Lower leg skin (tissue), 4 donors: ENCODE data around the gene KCNJ9. TPM values are rescaled to one million over a fixed set of nuclear protein-coding genes. Genes with fewer than 3 reads are reported as not detected.
A peak's percentile ranks its signal among the peaks of the same experiment; 100 is the strongest.

Experiments
- DNase-seq, 2 donors: peaks; one replicate each; pipeline ENCODE4 v3.0.0-alpha.2; 2019; ENCODE audit warnings: low spot score in 2 of 2
- H3K4me3 ChIP-seq: fragments of 200-600 bp; sonication (generic); 2 replicates; pipeline ENCODE4 v1.5.1; 2017; ENCODE audit warnings: mild to moderate bottlenecking, low read depth; ENCODE audit not compliant: poor library complexity, severe bottlenecking
- POLR2A ChIP-seq, 2 donors: fragments of 450-650 bp; IDR thresholded peaks; one replicate each; pipeline ENCODE4 v1.6.1; 2016 to 2017; ENCODE audit warnings: antibody characterized with exemption in 2 of 2, mild to moderate bottlenecking in 1 of 2, moderate library complexity in 1 of 2
- WGBS, 2 donors: methylation state at CpG; one replicate each; pipeline ENCODE4 v1.1.5; 2018; 5-methylcytosine and 5-hydroxymethylcytosine counted together
- intact Hi-C: fragments of 100-400 bp; cut with DNase I; formaldehyde crosslinking; loops from one replicate; pipeline ENCODE4 v1.15.0; 2023; ENCODE audit warnings: low total_unique reads
- total RNA-seq, 4 donors: library from RNA; depleted of rRNA; stranded (reverse); fragments of >200 nt; gene quantifications; one replicate each; pipeline ENCODE4 v1.1.0, GENCODE V29; 2016
- TF ChIP-seq, protein P1 (sequence below), 3 donors: fragments of 450-650 bp; IDR thresholded peaks; one replicate each; pipeline ENCODE4 v1.5.1; 2016; ENCODE audit warnings: antibody characterized with exemption in 3 of 3, mild to moderate bottlenecking in 3 of 3, moderate library complexity in 2 of 3

KCNJ9 gene
- total RNA-seq, 4 donors from 2014 or later, result 0.12 TPM; not detected in 3

- no peak overlapping the region for H3K4me3 ChIP-seq
- intact Hi-C loops, result no loop called here
- DNase-seq, result no peak
- WGBS, 2 donors, result 49 to 66% methylated on average over 2 of the region's 2 CpGs
- TF ChIP-seq POLR2A (IDR thresholded peaks at IDR 0.05), result no peak
- TF ChIP-seq, protein P1, sequence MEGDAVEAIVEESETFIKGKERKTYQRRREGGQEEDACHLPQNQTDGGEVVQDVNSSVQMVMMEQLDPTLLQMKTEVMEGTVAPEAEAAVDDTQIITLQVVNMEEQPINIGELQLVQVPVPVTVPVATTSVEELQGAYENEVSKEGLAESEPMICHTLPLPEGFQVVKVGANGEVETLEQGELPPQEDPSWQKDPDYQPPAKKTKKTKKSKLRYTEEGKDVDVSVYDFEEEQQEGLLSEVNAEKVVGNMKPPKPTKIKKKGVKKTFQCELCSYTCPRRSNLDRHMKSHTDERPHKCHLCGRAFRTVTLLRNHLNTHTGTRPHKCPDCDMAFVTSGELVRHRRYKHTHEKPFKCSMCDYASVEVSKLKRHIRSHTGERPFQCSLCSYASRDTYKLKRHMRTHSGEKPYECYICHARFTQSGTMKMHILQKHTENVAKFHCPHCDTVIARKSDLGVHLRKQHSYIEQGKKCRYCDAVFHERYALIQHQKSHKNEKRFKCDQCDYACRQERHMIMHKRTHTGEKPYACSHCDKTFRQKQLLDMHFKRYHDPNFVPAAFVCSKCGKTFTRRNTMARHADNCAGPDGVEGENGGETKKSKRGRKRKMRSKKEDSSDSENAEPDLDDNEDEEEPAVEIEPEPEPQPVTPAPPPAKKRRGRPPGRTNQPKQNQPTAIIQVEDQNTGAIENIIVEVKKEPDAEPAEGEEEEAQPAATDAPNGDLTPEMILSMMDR (IDR thresholded peaks at IDR 0.05), result no peak
Measured at GRCh38 chr1:160082487-160082886, 1.1 kb downstream of the KCNJ9 start.

DNA sequence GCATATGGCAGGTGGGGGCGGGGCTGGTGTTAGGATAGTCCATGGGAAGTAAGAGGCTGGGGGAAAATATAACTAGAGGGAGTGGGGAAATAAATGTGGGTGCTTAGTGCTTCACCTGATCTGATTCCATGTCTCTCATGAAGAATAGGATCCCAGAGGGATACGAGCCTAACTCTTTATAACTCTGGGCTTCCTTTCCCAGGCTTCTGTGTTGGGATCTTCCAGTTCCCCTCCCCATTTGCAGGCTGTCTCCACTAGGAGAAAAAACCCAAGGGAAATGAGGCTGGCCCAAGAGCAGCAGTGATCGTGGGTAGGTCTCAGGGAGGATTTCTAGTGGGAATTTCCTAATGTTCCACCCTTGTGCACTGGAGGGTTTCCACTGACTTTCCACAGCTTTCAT, 1.6 kb downstream of the KCNJ9 start:
- TF ChIP-seq, protein P1 (IDR thresholded peaks at IDR 0.05), result no peak
- TF ChIP-seq POLR2A (IDR thresholded peaks at IDR 0.05), result no peak
- intact Hi-C loops, result no loop called here
- no peak overlapping the region for H3K4me3 ChIP-seq
- no peak for DNase-seq
- WGBS, 2 donors, result 67 to 68% methylated on average over 3 of the region's 3 CpGs

- no peak for TF ChIP-seq POLR2A (IDR thresholded peaks at IDR 0.05)
- TF ChIP-seq, protein P1 (IDR thresholded peaks at IDR 0.05), result no peak
- no peak overlapping the region for H3K4me3 ChIP-seq
- 47 to 54% methylated on average over 49 to 70 of the region's 96 CpGs for WGBS, 2 donors
- intact Hi-C loops, result no loop called here
- no peak for DNase-seq
Measured at GRCh38 chr1:160083968-160084770, 2.8 kb downstream of the KCNJ9 start.

DNA sequence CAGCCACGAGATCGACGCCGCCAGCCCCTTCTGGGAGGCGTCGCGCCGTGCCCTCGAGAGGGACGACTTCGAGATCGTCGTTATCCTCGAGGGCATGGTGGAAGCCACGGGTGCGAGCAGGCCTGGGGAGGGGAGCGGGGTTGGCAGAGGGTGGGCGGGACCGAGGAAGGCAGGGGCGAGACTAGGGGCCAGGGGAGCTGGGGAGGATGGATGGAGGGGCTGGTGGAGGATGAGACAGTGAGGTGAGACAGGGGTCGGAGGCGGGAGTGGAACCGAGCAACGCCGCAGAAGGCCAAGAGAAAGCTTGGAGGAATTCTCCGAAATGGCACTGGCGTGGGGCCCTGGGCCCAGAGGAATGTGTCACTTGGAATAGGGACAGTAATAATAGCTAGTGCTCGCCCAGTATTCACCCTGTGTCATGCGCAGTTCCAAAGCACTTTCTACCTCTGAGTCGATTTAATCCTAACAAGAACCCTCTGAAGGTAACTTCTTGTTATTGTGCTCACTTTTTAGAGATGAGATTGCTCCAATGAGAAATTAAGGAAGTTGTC, 3.5 kb downstream of the KCNJ9 start:
- WGBS, 2 donors, result 88% methylated on average over 30 of the region's 30 CpGs
- intact Hi-C loops, result no loop called here

DNA sequence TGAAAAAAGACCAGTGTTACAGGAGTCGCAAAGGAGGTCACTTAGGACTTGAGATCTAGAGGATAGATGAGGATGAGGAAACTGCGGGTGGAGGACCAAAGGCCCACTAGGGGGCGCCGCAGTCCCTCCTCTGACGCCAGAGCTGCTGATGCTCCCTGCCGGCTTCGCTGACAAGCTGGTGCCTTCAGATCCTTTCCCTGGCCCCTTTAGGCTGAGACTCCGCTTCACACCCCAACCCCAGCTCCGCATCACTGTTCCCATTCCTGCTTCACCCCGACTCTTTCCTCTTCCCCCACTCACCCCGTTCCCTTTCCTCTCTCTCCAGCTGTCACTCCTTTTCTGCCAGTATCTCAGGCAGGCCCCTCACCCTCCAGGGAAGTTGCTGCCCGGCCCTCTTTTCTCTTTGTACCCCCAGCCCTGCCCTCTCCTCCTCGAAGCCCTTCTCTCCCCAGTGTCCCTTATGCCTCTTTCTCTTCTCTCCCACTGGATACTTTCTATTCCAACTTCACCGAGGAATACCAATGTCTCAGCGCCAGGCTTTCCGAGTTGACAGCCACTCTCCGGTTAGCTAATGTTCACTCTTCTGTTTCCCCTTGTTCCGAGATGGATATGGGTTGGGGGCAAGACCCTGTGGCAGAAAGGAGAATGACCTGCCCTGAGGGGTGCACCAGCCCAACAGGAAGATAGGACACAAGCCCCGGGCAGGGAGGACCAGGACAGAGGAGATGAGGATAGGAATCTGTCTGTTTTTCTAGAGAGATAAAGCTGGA, 4.5 kb downstream of the KCNJ9 start:
- peak; percentile 63 to 95 for DNase-seq
- no peak overlapping the region for H3K4me3 ChIP-seq
- intact Hi-C loops, result no loop called here
- TF ChIP-seq, protein P1 (IDR thresholded peaks at IDR 0.05), result peak in 1 of 3 donors; percentile 49
- no peak for TF ChIP-seq POLR2A (IDR thresholded peaks at IDR 0.05)
- WGBS, 2 donors, result 55 to 61% methylated on average over 19 of the region's 19 CpGs

More for the DNA sequence above, 3.5 kb downstream of the KCNJ9 start:
- no peak for TF ChIP-seq POLR2A (IDR thresholded peaks at IDR 0.05)
- no peak overlapping the region for H3K4me3 ChIP-seq
- no peak for DNase-seq

- DNase-seq, result no peak
- 55 to 64% methylated on average over 5 of the region's 5 CpGs for WGBS, 2 donors
- TF ChIP-seq, protein P1 (IDR thresholded peaks at IDR 0.05), result no peak
- intact Hi-C loops, result no loop called here
- H3K4me3 ChIP-seq, result no peak overlapping the region
Measured at GRCh38 chr1:160086456-160086892, 5.1 kb downstream of the KCNJ9 start.
